HepG2 (cell line): ENCODE measurements around the gene RAC3. TPM values are rescaled to one million over a fixed set of nuclear protein-coding genes. Genes with fewer than 3 reads are reported as not detected.

Experiments used
- ARID2 ChIP-seq: sonication (generic); formaldehyde crosslinking; IDR thresholded peaks from 2 replicates; pipeline ENCODE4 v1.8.1; 2022; ENCODE audit warnings: mild to moderate bottlenecking, missing genetic modification reagents, borderline replicate concordance
- ATRX ChIP-seq: sonication (generic); formaldehyde crosslinking; IDR thresholded peaks from 2 replicates; pipeline ENCODE4 v1.4.0; 2020; ENCODE audit warnings: missing genetic modification reagents, borderline replicate concordance
- EEA1 ChIP-seq: sonication (generic); formaldehyde crosslinking; IDR thresholded peaks from 2 replicates; pipeline ENCODE4 v1.5.1; 2020; ENCODE audit warnings: mild to moderate bottlenecking, missing genetic modification reagents, borderline replicate concordance
- FOXK2 ChIP-seq: fragments of 450-650 bp; IDR thresholded peaks from 2 replicates; pipeline ENCODE4 v1.6.1; 2016
- HCFC1 ChIP-seq: fragments of 150-350 bp; IDR thresholded peaks from 2 replicates; pipeline ENCODE4 v1.6.1; 2014; ENCODE audit warnings: low read depth, low read length
- HOXA7 ChIP-seq: sonication (generic); formaldehyde crosslinking; IDR thresholded peaks from 2 replicates; pipeline ENCODE4 v1.8.1; 2022; ENCODE audit warnings: mild to moderate bottlenecking, missing genetic modification reagents, moderate library complexity
- KAT7 ChIP-seq: IDR thresholded peaks from 2 replicates; pipeline ENCODE4 v1.6.1; 2018; ENCODE audit warnings: borderline replicate concordance, missing compliant biosample characterization
- MTF1 ChIP-seq: sonication (generic); formaldehyde crosslinking; IDR thresholded peaks from 2 replicates; pipeline ENCODE4 v1.5.0; 2020; ENCODE audit warnings: missing genetic modification reagents
- MYC ChIP-seq: sonication (generic); formaldehyde crosslinking; IDR thresholded peaks from 2 replicates; pipeline ENCODE4 v1.9.0; 2021; ENCODE audit warnings: missing genetic modification reagents, borderline replicate concordance
- NFKBIZ ChIP-seq: IDR thresholded peaks from 2 replicates; pipeline ENCODE4 v1.6.1; 2018; ENCODE audit warnings: missing genetic modification reagents, missing compliant biosample characterization
- RBFOX2 ChIP-seq: fragments of 200-400 bp; formaldehyde crosslinking; IDR thresholded peaks from 2 replicates; pipeline ENCODE4 v1.6.1; 2017; ENCODE audit warnings: low read depth, mild to moderate bottlenecking, low read length
- RELA ChIP-seq: sonication (generic); formaldehyde crosslinking; IDR thresholded peaks from 2 replicates; pipeline ENCODE4 v1.4.0; 2020; ENCODE audit warnings: missing genetic modification reagents
- SETDB1 ChIP-seq: sonication (generic); formaldehyde crosslinking; IDR thresholded peaks from 2 replicates; pipeline ENCODE4 v1.5.1; 2020; ENCODE audit warnings: missing genetic modification reagents, mild to moderate bottlenecking, borderline replicate concordance
- SRSF4 ChIP-seq: fragments of 200-400 bp; formaldehyde crosslinking; IDR thresholded peaks from one replicate; pipeline ENCODE4 v1.6.1; 2018; ENCODE audit warnings: mild to moderate bottlenecking, low read depth, low read length, moderate library complexity; ENCODE audit not compliant: poor library complexity, severe bottlenecking
- ZFP41 ChIP-seq: sonication (generic); formaldehyde crosslinking; IDR thresholded peaks from 2 replicates; pipeline ENCODE4 v1.4.0; 2020; ENCODE audit warnings: mild to moderate bottlenecking, missing genetic modification reagents, borderline replicate concordance
- ZNF180 ChIP-seq: sonication (generic); formaldehyde crosslinking; IDR thresholded peaks from 2 replicates; pipeline ENCODE4 v1.4.0; 2020; ENCODE audit warnings: low read depth, missing genetic modification reagents, borderline replicate concordance
- ZNF205 ChIP-seq: IDR thresholded peaks from 2 replicates; pipeline ENCODE4 v1.6.1; 2018; ENCODE audit warnings: missing biosample characterization, missing genetic modification reagents
- ZNF30 ChIP-seq: sonication (generic); formaldehyde crosslinking; IDR thresholded peaks from 2 replicates; pipeline ENCODE4 v1.5.0; 2020; ENCODE audit warnings: mild to moderate bottlenecking, missing genetic modification reagents
- ZNF558 ChIP-seq: sonication (generic); formaldehyde crosslinking; IDR thresholded peaks from 2 replicates; pipeline ENCODE4 v1.9.0; 2022; ENCODE audit warnings: mild to moderate bottlenecking, missing genetic modification reagents, borderline replicate concordance
- ZNF607 ChIP-seq: sonication (generic); formaldehyde crosslinking; IDR thresholded peaks from 2 replicates; pipeline ENCODE4 v1.5.1; 2020; ENCODE audit warnings: missing genetic modification reagents, mild to moderate bottlenecking, borderline replicate concordance
- polyA plus RNA-seq, 8 experiments: library from polyadenylated mRNA; depleted of rRNA in 3 of 8; stranded (reverse) in 7 of 8; unstranded in 1 of 8; fragments of >200 nt; fragmentation: Illumina TruSeq in 4 of 8; extraction: Trizol in 4 of 8; gene quantifications; 2 replicates each; pipeline versions ENCODE4 v1.2.1 to v1.2.3, GENCODE V29; 2011 to 2016; ENCODE audit warnings: low read depth in 4 of 8, missing spikeins in 1 of 8, mixed read lengths in 1 of 8; ENCODE audit not compliant: insufficient read depth in 1 of 8
- total RNA-seq, 5 experiments: library from RNA; depleted of rRNA; stranded (reverse); fragments of >200 nt; fragmentation: Illumina TruSeq; extraction: Trizol; gene quantifications; 2 replicates each; pipeline ENCODE4 v1.2.3, GENCODE V29; 2016; ENCODE audit warnings: low read depth in 1 of 5
- TF ChIP-seq, protein P1 (sequence below): IDR thresholded peaks from 2 replicates; pipeline ENCODE4 v1.6.1; 2016; ENCODE audit warnings: missing biosample characterization, missing genetic modification reagents, low read depth
- TF ChIP-seq, protein P2 (sequence below): IDR thresholded peaks from 2 replicates; pipeline ENCODE4 v1.6.1; 2016; ENCODE audit warnings: low read depth
- TF ChIP-seq, protein P3 (sequence below): sonication (generic); formaldehyde crosslinking; IDR thresholded peaks from 2 replicates; pipeline ENCODE4 v1.4.0; 2020; ENCODE audit warnings: mild to moderate bottlenecking, low read depth, missing genetic modification reagents
- TF ChIP-seq, protein P4 (sequence below): sonication (generic); formaldehyde crosslinking; IDR thresholded peaks from 2 replicates; pipeline ENCODE4 v1.4.0; 2020; ENCODE audit warnings: mild to moderate bottlenecking, missing genetic modification reagents
- TF ChIP-seq, protein P5 (sequence below): sonication (generic); formaldehyde crosslinking; IDR thresholded peaks from 2 replicates; pipeline ENCODE4 v1.4.0; 2020; ENCODE audit warnings: missing genetic modification reagents

RAC3 gene
- total and polyA plus RNA-seq, 2 of the 13 experiments (the other 11 are each of a cell fraction or from before 2014, with no cell fraction given), result 10.5 to 21.3 TPM

DNA sequence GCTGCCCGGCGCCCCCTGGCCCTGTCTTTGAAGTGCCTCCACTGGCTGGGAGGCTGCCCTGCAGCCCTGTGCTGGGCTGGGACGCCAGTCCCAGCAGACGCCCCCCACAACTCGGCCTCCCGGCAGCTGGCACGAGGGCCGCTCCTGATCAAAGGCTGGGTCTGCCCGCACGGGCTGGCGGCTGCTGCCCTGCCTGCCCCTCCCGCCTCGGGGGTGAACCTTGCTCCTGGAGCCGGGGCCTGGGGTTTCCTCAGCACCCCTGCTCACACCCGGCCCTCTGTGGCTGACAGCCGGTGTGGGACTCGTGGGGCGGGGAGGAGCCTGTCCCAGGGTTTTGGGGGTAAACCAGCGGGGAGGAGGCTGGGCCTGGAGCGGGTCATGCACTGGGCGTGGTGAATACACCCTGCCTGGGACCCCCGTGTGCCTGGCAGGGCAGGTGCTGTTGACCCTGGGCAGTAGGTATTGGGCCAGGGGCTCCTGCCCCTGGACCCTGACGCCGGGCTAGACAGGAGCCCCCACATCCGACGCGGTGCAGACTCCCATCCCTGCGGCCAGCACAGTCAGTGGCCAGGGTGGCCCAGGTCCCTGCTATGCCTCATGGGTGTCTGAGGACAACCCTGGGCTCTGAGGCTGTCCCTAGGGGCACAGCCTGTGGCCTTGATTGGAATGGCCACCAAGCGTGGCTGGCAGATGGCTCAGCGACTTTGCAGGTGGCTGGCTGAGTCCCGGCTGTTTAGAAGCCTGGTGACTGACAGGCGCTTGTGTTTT lies 30.5 kb upstream of the RAC3 start (continued):
- TF ChIP-seq, protein P1, sequence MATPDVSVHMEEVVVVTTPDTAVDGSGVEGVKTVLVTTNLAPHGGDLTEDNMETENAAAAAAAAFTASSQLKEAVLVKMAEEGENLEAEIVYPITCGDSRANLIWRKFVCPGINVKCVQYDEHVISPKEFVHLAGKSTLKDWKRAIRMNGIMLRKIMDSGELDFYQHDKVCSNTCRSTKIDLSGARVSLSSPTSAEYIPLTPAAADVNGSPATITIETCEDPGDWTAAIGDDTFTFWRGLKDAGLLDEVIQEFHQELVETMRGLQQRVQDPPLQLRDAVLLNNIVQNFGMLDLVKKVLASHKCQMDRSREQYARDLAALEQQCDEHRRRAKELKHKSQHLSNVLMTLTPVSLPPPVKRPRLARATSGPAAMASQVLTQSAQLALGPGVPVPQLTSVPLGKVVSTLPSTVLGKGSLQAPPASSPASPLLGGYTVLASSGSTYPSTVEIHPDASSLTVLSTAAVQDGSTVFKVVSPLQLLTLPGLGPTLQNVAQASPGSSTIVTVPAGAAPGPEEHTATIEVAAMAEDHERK (CRISPR knock-in tag), result no peak
- TF ChIP-seq ZNF180 (peak; percentile 56; the same call in 1 of the 2 replicates), ZNF558 (CRISPR knock-in tag) (no peak; the same call in none of the 2 replicates), MTF1 (CRISPR knock-in tag) (0 out of 2 replicates have a peak, but pooled peaks have one; percentile 78), EEA1 (CRISPR knock-in tag) (peak; percentile 78; the same call in 1 of the 2 replicates), ZNF205 (CRISPR knock-in tag) (peak; percentile 90), SRSF4 (peak; percentile 95), KAT7 (CRISPR knock-in tag) (peak; percentile 89), MYC (CRISPR knock-in tag) (peak; percentile 94), NFKBIZ (CRISPR knock-in tag) (peak; percentile 98), ZNF30 (CRISPR knock-in tag) (peak; percentile 50; the same call in 1 of the 2 replicates), FOXK2 (no peak), ZFP41 (CRISPR knock-in tag) (no peak; the same call in 1 of the 2 replicates), RBFOX2 (peak; percentile 97), HOXA7 (CRISPR knock-in tag) (no peak), ARID2 (peak; percentile 44), HCFC1 (no peak), ATRX (CRISPR knock-in tag) (no peak), SETDB1 (no peak), RELA (CRISPR knock-in tag) (0 out of 2 replicates have a peak, but pooled peaks have one; percentile 24), ZNF607 (CRISPR knock-in tag) (peak; percentile 91; the same call in 1 of the 2 replicates)
- TF ChIP-seq, protein P2, sequence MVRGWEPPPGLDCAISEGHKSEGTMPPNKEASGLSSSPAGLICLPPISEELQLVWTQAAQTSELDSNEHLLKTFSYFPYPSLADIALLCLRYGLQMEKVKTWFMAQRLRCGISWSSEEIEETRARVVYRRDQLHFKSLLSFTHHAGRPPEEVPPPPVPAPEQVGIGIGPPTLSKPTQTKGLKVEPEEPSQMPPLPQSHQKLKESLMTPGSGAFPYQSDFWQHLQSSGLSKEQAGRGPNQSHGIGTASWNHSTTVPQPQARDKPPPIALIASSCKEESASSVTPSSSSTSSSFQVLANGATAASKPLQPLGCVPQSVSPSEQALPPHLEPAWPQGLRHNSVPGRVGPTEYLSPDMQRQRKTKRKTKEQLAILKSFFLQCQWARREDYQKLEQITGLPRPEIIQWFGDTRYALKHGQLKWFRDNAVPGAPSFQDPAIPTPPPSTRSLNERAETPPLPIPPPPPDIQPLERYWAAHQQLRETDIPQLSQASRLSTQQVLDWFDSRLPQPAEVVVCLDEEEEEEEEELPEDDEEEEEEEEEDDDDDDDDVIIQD (CRISPR knock-in tag), result peak; percentile 58; the same call in 1 of the 2 replicates
- TF ChIP-seq, protein P3, sequence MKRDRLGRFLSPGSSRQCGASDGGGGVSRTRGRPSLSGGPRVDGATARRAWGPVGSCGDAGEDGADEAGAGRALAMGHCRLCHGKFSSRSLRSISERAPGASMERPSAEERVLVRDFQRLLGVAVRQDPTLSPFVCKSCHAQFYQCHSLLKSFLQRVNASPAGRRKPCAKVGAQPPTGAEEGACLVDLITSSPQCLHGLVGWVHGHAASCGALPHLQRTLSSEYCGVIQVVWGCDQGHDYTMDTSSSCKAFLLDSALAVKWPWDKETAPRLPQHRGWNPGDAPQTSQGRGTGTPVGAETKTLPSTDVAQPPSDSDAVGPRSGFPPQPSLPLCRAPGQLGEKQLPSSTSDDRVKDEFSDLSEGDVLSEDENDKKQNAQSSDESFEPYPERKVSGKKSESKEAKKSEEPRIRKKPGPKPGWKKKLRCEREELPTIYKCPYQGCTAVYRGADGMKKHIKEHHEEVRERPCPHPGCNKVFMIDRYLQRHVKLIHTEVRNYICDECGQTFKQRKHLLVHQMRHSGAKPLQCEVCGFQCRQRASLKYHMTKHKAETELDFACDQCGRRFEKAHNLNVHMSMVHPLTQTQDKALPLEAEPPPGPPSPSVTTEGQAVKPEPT, result no peak
- TF ChIP-seq, protein P4, sequence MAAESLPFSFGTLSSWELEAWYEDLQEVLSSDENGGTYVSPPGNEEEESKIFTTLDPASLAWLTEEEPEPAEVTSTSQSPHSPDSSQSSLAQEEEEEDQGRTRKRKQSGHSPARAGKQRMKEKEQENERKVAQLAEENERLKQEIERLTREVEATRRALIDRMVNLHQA, result 0 out of 2 replicates have a peak, but pooled peaks have one; percentile 30
- TF ChIP-seq, protein P5, sequence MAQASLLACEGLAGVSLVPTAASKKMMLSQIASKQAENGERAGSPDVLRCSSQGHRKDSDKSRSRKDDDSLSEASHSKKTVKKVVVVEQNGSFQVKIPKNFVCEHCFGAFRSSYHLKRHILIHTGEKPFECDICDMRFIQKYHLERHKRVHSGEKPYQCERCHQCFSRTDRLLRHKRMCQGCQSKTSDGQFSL (CRISPR knock-in tag), result peak; percentile 97
